WERI-Rb-1 (cell line): Measurements from ENCODE around the gene IPO9.
"Not testable (repeated sequence)": the region's sequence is repeated elsewhere in the genome, so short reads cannot be mapped to it uniquely, and the experiment has no call there.

Experiments
- DNase-seq: peaks from one replicate; pipeline ENCODE4 v3.0.0-alpha.2; 2020
- H3K27ac ChIP-seq: fragments of 250-450 bp; sonication (Bioruptor Pico); 2 replicates; pipeline ENCODE4 v1.5.1; 2020; ENCODE audit warnings: mild to moderate bottlenecking, moderate library complexity
- H3K27me3 ChIP-seq: fragments of 250-450 bp; sonication (Bioruptor Pico); 2 replicates; pipeline ENCODE4 v1.5.1; 2021; ENCODE audit warnings: mild to moderate bottlenecking, low read depth, moderate library complexity; ENCODE audit not compliant: insufficient read depth, severe bottlenecking
- H3K36me3 ChIP-seq: fragments of 250-450 bp; sonication (Bioruptor Pico); 2 replicates; pipeline ENCODE4 v1.5.1; 2020; ENCODE audit warnings: mild to moderate bottlenecking, moderate library complexity
- H3K4me3 ChIP-seq: 2 replicates; pipeline ENCODE4 v1.5.1; 2011; ENCODE audit warnings: low read depth, mild to moderate bottlenecking, control low read depth, low read length
- H3K9me3 ChIP-seq: fragments of 250-450 bp; sonication (Bioruptor Pico); 2 replicates; pipeline ENCODE4 v1.5.1; 2021; ENCODE audit warnings: mild to moderate bottlenecking, moderate library complexity; ENCODE audit not compliant: severe bottlenecking
- TF ChIP-seq, protein P1 (sequence below): IDR thresholded peaks from 2 replicates; pipeline ENCODE4 v1.5.1; 2011; ENCODE audit warnings: low read depth, mild to moderate bottlenecking, control low read depth, inconsistent platforms, low read length

Gene IPO9

DNA sequence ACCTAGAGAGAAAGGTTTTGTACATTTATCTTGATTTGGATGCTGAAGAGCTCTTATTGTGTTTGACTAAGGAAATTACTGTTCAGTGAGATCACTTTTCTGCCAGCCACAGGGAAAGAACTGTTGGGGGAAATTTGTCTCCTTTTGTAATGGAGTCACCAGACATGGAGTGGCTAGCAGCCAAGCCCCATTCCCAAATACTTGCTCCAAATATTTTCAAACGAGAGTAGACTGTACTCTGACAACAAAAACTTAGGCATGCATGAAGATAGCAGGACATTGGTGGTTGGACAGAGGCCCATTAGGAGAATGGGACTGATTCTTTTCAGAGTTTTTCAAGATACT is 21.1 kb downstream of the IPO9 start:
- H3K27ac ChIP-seq = no peak overlapping the region
- DNase-seq = no peak
- peaks cover 96% of the 10 kb centered on the region for H3K36me3 ChIP-seq

DNA sequence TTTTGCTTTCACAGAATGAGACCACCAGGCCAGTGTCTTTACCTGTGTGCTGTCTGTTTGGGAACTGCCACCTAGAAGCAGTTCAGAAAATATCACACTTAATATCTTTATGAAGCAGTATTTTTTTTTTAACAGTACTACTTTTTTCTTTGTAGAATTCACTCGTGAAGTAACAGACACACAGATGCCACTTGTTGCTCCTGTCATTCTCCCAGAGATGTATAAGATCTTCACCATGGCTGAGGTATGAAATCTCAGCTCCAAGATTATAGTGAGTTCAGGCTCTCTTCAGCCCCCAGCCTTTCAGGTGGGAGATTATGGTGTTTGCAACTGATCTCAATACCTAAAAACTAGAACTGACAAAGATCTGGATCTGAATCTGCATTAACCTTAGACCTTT is 23.0 kb downstream of the IPO9 start:
- no peak overlapping the region for H3K4me3 ChIP-seq
- TF ChIP-seq, protein P1, sequence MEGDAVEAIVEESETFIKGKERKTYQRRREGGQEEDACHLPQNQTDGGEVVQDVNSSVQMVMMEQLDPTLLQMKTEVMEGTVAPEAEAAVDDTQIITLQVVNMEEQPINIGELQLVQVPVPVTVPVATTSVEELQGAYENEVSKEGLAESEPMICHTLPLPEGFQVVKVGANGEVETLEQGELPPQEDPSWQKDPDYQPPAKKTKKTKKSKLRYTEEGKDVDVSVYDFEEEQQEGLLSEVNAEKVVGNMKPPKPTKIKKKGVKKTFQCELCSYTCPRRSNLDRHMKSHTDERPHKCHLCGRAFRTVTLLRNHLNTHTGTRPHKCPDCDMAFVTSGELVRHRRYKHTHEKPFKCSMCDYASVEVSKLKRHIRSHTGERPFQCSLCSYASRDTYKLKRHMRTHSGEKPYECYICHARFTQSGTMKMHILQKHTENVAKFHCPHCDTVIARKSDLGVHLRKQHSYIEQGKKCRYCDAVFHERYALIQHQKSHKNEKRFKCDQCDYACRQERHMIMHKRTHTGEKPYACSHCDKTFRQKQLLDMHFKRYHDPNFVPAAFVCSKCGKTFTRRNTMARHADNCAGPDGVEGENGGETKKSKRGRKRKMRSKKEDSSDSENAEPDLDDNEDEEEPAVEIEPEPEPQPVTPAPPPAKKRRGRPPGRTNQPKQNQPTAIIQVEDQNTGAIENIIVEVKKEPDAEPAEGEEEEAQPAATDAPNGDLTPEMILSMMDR = no peak
- peaks cover 100% of the 10 kb centered on the region for H3K36me3 ChIP-seq
- H3K27me3 ChIP-seq = no peaks in the 10 kb centered on the region
- DNase-seq = no peak
- H3K9me3 ChIP-seq = no peaks in the 10 kb centered on the region
- no peak overlapping the region for H3K27ac ChIP-seq

More for the DNA sequence above, 21.1 kb downstream of the IPO9 start:
- Histone ChIP-seq H3K4me3 (no peak overlapping the region), H3K27me3 (no peaks in the 10 kb centered on the region), H3K9me3 (no peaks in the 10 kb centered on the region)
- TF ChIP-seq, protein P1 = no peak

DNA sequence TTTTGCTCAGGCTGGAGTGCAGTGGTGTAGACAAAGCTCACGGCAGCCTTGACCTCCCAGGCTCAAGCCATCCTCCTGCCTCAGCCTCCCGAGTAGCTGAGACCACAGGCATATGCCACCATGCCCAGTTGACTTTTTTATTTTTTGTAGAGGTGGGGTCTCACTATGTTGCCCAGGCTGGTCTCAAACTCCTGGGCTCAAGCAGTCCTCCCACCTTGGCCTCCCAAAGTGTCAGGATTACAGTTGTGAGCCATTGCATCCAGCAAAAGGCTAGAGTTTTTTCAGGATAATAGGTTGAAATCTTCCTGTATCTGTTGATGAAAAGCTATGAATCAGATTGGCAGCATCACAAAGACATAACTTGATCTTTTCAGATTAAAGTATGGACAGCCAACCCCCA is 27.8 kb downstream of the IPO9 start:
- not testable (repeated sequence) for DNase-seq, H3K27ac ChIP-seq, H3K4me3 ChIP-seq, H3K9me3 ChIP-seq, H3K27me3 ChIP-seq
- H3K36me3 ChIP-seq = peaks cover 100% of the 10 kb centered on the region

DNA sequence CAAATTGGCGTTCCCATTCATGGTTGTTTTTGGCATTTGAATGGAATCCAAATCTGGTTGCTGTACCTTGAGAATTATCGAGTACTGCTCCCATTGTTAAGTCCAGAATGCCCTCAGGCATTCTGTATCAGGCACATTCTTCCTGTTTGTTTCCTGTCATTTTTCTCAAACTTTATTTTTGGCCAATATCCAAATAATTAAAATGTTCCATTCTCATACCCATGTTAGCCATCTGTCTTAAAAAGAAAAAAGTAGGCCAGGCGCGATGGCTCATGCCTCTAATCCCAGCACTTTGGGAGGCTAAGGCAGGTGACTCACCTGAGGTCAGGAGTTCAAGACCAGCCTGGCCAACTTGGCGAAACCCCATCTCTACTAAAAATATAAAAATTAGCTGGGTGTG is 30.5 kb downstream of the IPO9 start:
- no peaks in the 10 kb centered on the region for H3K27me3 ChIP-seq
- H3K9me3 ChIP-seq = no peaks in the 10 kb centered on the region
- TF ChIP-seq, protein P1 = no peak
- H3K27ac ChIP-seq = no peak overlapping the region
- peaks cover 98% of the 10 kb centered on the region for H3K36me3 ChIP-seq
- H3K4me3 ChIP-seq = no peak overlapping the region
- DNase-seq = no peak

DNA sequence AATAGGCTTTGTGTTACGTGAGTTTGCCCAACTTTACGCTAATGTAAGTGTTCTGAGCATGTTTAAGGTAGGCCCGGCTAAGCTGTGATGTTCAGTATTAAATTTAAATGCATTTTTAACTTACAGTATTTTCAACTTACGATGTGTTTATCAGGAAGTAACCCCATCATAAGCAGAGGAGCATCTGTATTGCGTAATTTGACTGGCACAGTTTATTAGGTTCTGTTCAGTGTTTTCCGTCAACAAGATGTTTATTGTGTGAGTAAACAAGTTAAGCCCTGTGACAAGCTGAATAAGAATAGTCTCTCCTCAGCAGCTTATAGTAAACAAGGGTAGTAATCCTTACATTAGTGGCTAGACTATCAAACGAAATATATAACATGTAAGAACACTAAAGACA is 32.5 kb downstream of the IPO9 start:
- Histone ChIP-seq H3K9me3 (no peaks in the 10 kb centered on the region), H3K27ac (no peak overlapping the region), H3K27me3 (no peaks in the 10 kb centered on the region), H3K4me3 (no peak overlapping the region), H3K36me3 (peaks cover 96% of the 10 kb centered on the region)
- no peak for DNase-seq
- TF ChIP-seq, protein P1 = no peak

DNA sequence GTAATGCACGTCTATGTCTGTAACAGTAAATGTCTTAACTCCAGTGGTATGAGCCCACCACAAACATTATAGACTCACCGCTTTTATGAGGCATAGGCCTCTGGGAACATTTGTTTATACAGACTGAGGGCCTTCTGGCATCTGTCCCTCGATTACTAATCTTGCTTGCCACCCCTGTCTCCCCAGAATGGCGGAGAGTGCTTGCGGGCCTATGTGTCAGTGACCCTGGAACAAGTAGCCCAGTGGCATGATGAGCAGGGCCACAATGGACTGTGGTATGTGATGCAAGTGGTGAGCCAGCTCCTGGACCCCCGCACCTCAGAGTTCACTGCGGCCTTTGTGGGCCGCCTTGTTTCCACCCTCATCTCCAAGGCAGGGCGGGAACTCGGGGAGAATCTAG is 41.4 kb downstream of the IPO9 start:
- H3K4me3 ChIP-seq = no peak overlapping the region
- no peaks in the 10 kb centered on the region for H3K9me3 ChIP-seq
- no peak overlapping the region for H3K27ac ChIP-seq
- H3K27me3 ChIP-seq = no peaks in the 10 kb centered on the region
- no peak for DNase-seq
- TF ChIP-seq, protein P1 = no peak
- H3K36me3 ChIP-seq = peaks cover 100% of the 10 kb centered on the region

DNA sequence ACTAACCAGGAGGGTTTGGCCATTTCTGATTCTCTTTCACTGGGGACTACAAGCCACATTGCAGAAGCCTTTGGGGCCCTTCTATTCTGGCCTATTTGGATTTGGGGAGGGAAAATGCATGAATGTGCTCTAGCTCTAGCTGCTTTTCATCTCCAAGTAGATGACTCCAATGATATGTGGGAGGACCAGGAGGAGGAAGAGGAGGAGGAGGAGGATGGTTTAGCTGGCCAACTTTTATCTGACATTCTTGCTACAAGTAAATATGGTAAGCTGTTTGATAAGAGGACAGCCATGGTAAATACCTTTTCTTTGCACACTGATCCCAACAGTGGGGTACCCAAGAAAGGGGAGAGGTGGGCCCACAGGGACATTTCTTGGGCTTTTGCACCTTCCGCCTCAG is 45.7 kb downstream of the IPO9 start:
- no peaks in the 10 kb centered on the region for H3K27me3 ChIP-seq
- H3K36me3 ChIP-seq = peaks cover 100% of the 10 kb centered on the region
- no peak for DNase-seq
- TF ChIP-seq, protein P1 = no peak
- H3K27ac ChIP-seq = no peak overlapping the region
- H3K4me3 ChIP-seq = no peak overlapping the region
- no peaks in the 10 kb centered on the region for H3K9me3 ChIP-seq
